Activated T-cell treated with anti-CD3 and anti-CD28 coated beads for 4 hours (primary cell): Measurements from ENCODE around the gene SLC1A7.
A peak's percentile ranks its signal among the peaks of the same experiment; 100 is the strongest.
"Not testable (repeated sequence)": the region's sequence is repeated elsewhere in the genome, so short reads cannot be mapped to it uniquely, and the experiment has no call there.

Source experiments
- DNase-seq: peaks from one replicate; pipeline ENCODE4 v3.0.0-alpha.2; 2020

The SLC1A7 gene

GRCh38 chr1:53142226-53142853 lies at the start of gene SLC1A7:
Gene SLC1A7, minus strand, starts transcription at chr1:53142638. Its CDS starts 189 bp downstream, at chr1:53142449.
- no peak for DNase-seq

GRCh38 chr1:53190210-53190611 lies 47.8 kb upstream of the SLC1A7 start:
- no peak for DNase-seq

GRCh38 chr1:53189061-53189460 lies 46.6 kb upstream of the SLC1A7 start:
- no peak for DNase-seq

GRCh38 chr1:53188099-53188498 lies 45.7 kb upstream of the SLC1A7 start:
- no peak for DNase-seq

- no peak for DNase-seq
Observed at GRCh38 chr1:53187401-53187800, 45.0 kb upstream of the SLC1A7 start.

GRCh38 chr1:53186533-53186932 lies 44.1 kb upstream of the SLC1A7 start:
- DNase-seq = no peak

GRCh38 chr1:53185955-53186297 lies 43.5 kb upstream of the SLC1A7 start:
- DNase-seq = not testable (repeated sequence)

GRCh38 chr1:53183095-53183990 lies 40.9 kb upstream of the SLC1A7 start:
- DNase-seq = no peak

- DNase-seq = no peak
Observed at GRCh38 chr1:53182716-53183094, 40.3 kb upstream of the SLC1A7 start.

GRCh38 chr1:53182111-53182593 lies 39.7 kb upstream of the SLC1A7 start:
- peak; percentile 71 for DNase-seq

GRCh38 chr1:53180951-53181350 lies 38.5 kb upstream of the SLC1A7 start:
- DNase-seq = no peak

GRCh38 chr1:53180226-53180625 lies 37.8 kb upstream of the SLC1A7 start:
- no peak for DNase-seq

GRCh38 chr1:53176452-53177208 lies 34.2 kb upstream of the SLC1A7 start:
- DNase-seq = no peak

GRCh38 chr1:53174971-53175913 lies 32.8 kb upstream of the SLC1A7 start:
- DNase-seq = no peak

- no peak for DNase-seq
Observed at GRCh38 chr1:53172426-53173128, 30.1 kb upstream of the SLC1A7 start.

- DNase-seq = no peak
Observed at GRCh38 chr1:53166912-53167311, 24.5 kb upstream of the SLC1A7 start.

- DNase-seq = no peak
Observed at GRCh38 chr1:53166366-53166765, 23.9 kb upstream of the SLC1A7 start.

- no peak for DNase-seq
Observed at GRCh38 chr1:53165408-53165961, 23.0 kb upstream of the SLC1A7 start.

GRCh38 chr1:53163291-53163768 lies 20.9 kb upstream of the SLC1A7 start:
- no peak for DNase-seq

GRCh38 chr1:53162621-53163020 lies 20.2 kb upstream of the SLC1A7 start:
- no peak for DNase-seq

GRCh38 chr1:53160924-53161378 lies 18.5 kb upstream of the SLC1A7 start:
- DNase-seq = no peak
